ENCODE results near the gene EVI5L.

The EVI5L gene

DNA sequence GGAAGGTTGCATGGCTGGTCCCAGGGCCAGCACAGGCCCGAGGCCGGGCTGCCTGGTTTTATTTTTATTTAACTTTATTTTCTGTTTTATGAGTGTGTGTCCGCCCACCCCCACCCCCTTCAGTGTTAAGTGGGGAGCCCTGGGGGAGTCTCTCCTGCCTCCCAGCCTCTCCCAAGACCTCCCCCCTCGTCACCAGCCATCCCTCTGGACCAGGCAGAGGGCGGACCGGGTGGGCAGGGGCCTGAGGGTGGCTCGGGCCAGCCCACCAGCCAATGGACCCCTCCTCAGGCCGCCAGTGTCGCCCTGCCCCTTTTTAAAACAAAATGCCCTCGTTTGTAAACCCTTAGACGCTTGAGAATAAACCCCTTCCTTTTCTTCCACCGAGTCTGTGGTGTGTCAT lies 84.1 kb downstream of the EVI5L start:
- no peak for DNase-seq (ENCODE audit: low spot score)
- H3K9me3 Mint-ChIP-seq = no peaks in the 10 kb centered on the region
- peaks cover 22% of the 10 kb centered on the region for H3K27me3 Mint-ChIP-seq (ENCODE audit: low read depth)
- peaks cover 7% of the 10 kb centered on the region for H3K4me1 Mint-ChIP-seq (ENCODE audit: low read depth)
- H3K36me3 Mint-ChIP-seq (ENCODE audit: low read depth) = peaks cover 18% of the 10 kb centered on the region
- no peak overlapping the region for H3K4me3 Mint-ChIP-seq
- no peak overlapping the region for H3K27ac Mint-ChIP-seq

Data from T-helper 2 cell treated with Interferon-gamma antibody and Interleukin-4, amounts not matched to agents 5 μg/mL and 100 μg/mL, for 36 hours (primary cell).